BE2C (cell line): ENCODE data around the gene LDB2.
A peak's percentile ranks its signal among the peaks of the same experiment; 100 is the strongest.
"Not testable (repeated sequence)": the region's sequence is repeated elsewhere in the genome, so short reads cannot be mapped to it uniquely, and the experiment has no call there.

Source experiments
- DNase-seq: peaks from one replicate; pipeline ENCODE4 v3.0.0-alpha.2; 2020
- H3K27me3 ChIP-seq: fragments of 250-450 bp; sonication (Bioruptor Pico); 2 replicates; pipeline ENCODE4 v1.5.1; 2020; ENCODE audit warnings: mild to moderate bottlenecking
- H3K36me3 ChIP-seq: fragments of 250-450 bp; sonication (Bioruptor Pico); 2 replicates; pipeline ENCODE4 v1.5.1; 2020; ENCODE audit warnings: mild to moderate bottlenecking
- H3K4me1 ChIP-seq: fragments of 250-450 bp; sonication (Bioruptor Pico); 2 replicates; pipeline ENCODE4 v1.5.1; 2020
- H3K4me3 ChIP-seq: 2 replicates; pipeline ENCODE4 v1.5.1; 2011; ENCODE audit warnings: low read depth, low read length
- H3K9me3 ChIP-seq: fragments of 250-450 bp; sonication (Bioruptor Pico); 2 replicates; pipeline ENCODE4 v1.5.1; 2020
- TF ChIP-seq, protein P1 (sequence below): IDR thresholded peaks from 2 replicates; pipeline ENCODE4 v1.5.1; 2012; ENCODE audit warnings: mild to moderate bottlenecking, low read depth, low read length

LDB2 gene

DNA sequence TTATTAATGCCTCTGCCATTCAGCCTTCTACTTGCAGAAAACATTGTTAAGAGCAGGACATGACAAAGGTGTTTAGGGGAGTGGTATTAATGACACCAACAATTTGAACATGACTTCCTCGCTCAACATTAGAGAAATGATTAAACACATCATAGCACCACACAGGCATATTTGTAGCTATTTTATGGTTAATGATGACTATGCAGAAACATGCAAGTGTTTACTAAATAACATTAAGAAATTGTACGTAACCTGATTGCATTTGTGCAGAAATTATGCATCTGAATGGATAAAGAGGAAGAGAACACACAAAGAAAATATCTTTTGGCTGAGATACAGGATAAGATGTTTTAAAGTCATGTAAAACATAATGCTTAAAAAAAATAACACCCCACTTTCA is 323.5 kb downstream of the LDB2 start:
- Histone ChIP-seq H3K4me3 (no peak overlapping the region), H3K4me1 (peaks cover 11% of the 10 kb centered on the region), H3K36me3 (no peaks in the 10 kb centered on the region), H3K9me3 (no peaks in the 10 kb centered on the region), H3K27me3 (no peaks in the 10 kb centered on the region)
- DNase-seq: no peak
- TF ChIP-seq, protein P1, sequence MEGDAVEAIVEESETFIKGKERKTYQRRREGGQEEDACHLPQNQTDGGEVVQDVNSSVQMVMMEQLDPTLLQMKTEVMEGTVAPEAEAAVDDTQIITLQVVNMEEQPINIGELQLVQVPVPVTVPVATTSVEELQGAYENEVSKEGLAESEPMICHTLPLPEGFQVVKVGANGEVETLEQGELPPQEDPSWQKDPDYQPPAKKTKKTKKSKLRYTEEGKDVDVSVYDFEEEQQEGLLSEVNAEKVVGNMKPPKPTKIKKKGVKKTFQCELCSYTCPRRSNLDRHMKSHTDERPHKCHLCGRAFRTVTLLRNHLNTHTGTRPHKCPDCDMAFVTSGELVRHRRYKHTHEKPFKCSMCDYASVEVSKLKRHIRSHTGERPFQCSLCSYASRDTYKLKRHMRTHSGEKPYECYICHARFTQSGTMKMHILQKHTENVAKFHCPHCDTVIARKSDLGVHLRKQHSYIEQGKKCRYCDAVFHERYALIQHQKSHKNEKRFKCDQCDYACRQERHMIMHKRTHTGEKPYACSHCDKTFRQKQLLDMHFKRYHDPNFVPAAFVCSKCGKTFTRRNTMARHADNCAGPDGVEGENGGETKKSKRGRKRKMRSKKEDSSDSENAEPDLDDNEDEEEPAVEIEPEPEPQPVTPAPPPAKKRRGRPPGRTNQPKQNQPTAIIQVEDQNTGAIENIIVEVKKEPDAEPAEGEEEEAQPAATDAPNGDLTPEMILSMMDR: no peak

GRCh38 chr4:16573739-16574138 is 324.7 kb downstream of the LDB2 start:
- Histone ChIP-seq H3K4me3 (no peak overlapping the region), H3K4me1 (peaks cover 11% of the 10 kb centered on the region), H3K9me3 (no peaks in the 10 kb centered on the region), H3K36me3 (no peaks in the 10 kb centered on the region), H3K27me3 (no peaks in the 10 kb centered on the region)
- DNase-seq: no peak
- TF ChIP-seq, protein P1: no peak

- peak; percentile 66 for DNase-seq
- TF ChIP-seq, protein P1: peak; percentile 26; the same call in 1 of the 2 replicates
- Histone ChIP-seq H3K4me1 (peaks cover 11% of the 10 kb centered on the region), H3K36me3 (no peaks in the 10 kb centered on the region), H3K9me3 (no peaks in the 10 kb centered on the region), H3K4me3 (no peak overlapping the region), H3K27me3 (no peaks in the 10 kb centered on the region)
Measured at GRCh38 chr4:16573206-16573605, 325.2 kb downstream of the LDB2 start.

DNA sequence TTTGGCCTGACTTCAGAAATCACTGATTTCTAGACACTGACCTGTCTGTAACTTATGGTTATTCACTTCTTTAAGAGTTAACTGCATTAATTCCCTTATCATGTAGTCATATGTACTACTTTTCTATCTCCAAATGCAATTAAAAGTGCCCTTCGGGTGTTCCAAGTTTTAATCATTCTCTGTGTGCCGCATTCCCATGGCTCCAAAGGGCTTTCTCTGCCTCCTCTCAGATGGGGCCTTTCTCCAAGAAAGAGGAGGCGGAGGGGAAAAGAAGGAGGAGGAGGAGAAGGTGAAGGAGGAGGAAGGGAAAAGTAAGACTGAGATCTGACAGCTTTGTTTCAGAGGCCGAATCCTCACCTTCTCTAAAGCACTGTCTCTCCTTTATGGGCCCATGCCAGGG is 325.8 kb downstream of the LDB2 start:
- Histone ChIP-seq H3K27me3 (no peaks in the 10 kb centered on the region), H3K4me1 (peaks cover 11% of the 10 kb centered on the region), H3K4me3 (no peak overlapping the region), H3K36me3 (no peaks in the 10 kb centered on the region), H3K9me3 (no peaks in the 10 kb centered on the region)
- no peak for DNase-seq
- TF ChIP-seq, protein P1: no peak

GRCh38 chr4:16572161-16572560 is 326.3 kb downstream of the LDB2 start:
- Histone ChIP-seq H3K9me3 (no peaks in the 10 kb centered on the region), H3K4me3 (no peak overlapping the region), H3K36me3 (no peaks in the 10 kb centered on the region), H3K4me1 (peaks cover 11% of the 10 kb centered on the region), H3K27me3 (no peaks in the 10 kb centered on the region)
- DNase-seq: no peak
- TF ChIP-seq, protein P1: no peak

DNA sequence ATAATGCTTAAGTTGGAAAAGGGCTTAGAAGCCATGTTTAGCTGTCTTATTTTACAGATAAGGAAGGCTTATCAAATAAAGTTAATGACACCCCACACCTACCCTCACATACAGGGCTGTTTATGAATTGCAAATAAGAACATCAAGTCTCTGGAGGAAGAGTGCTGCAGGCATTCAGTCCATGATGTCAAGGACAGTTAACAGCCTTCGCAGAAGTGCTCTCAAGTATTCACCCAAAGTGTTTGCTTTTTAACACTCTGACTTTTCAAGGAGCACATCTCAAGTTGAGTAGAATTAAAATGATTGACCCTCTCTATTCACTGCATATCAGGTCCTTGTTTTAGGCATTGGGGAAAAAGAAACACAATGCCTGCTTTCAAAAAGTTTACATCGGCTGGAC is 328.7 kb downstream of the LDB2 start:
- Histone ChIP-seq H3K36me3 (no peaks in the 10 kb centered on the region), H3K9me3 (no peaks in the 10 kb centered on the region), H3K4me3 (no peak overlapping the region), H3K27me3 (no peaks in the 10 kb centered on the region), H3K4me1 (peaks cover 11% of the 10 kb centered on the region)
- TF ChIP-seq, protein P1: no peak
- DNase-seq: no peak

DNA sequence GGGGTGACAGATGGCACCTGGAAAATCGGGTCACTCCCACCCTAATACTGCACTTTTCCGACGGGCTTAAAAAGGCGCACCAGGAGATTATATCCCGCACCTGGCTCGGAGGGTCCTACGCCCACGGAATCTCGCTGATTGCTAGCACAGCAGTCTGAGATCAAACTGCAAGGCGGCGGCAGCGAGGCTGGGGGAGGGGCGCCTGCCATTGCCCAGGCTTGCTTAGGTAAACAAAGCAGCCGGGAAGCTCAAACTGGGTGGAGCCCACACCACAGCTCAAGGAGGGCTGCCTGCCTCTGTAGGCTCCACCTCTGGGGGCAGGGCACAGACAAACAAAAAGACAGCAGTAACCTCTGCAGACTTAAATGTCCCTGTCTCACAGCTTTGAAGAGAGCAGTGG is 341.1 kb downstream of the LDB2 start:
- H3K4me1 ChIP-seq, H3K4me3 ChIP-seq, H3K27me3 ChIP-seq, H3K36me3 ChIP-seq, DNase-seq, H3K9me3 ChIP-seq: not testable (repeated sequence)
